Activated CD4-positive, alpha-beta T cell treated with anti-CD3 and anti-CD28 coated beads for 1 hour (primary cell): ENCODE measurements around the gene POLR1F.
A peak's percentile ranks its signal among the peaks of the same experiment; 100 is the strongest.
"Not testable (repeated sequence)": the region's sequence is repeated elsewhere in the genome, so short reads cannot be mapped to it uniquely, and the experiment has no call there.

Source experiments
- DNase-seq: peaks from one replicate; pipeline ENCODE4 v3.0.0-alpha.2; 2020

The POLR1F gene

GRCh38 chr7:19708397-19709248 is at the start of gene POLR1F:
POLR1F (minus strand) TSS chr7:19709037; CDS start chr7:19709016, 21 bp downstream.
- peak; percentile 90 for DNase-seq

GRCh38 chr7:19754521-19755116 is 45.8 kb upstream of the POLR1F start:
- DNase-seq: no peak

- DNase-seq: no peak
These were observed 43.2 kb upstream of the POLR1F start for GRCh38 chr7:19752020-19752419.

GRCh38 chr7:19749658-19750057 is 40.8 kb upstream of the POLR1F start:
- DNase-seq: no peak

- DNase-seq: no peak
These were observed 39.0 kb upstream of the POLR1F start for GRCh38 chr7:19747740-19748339.

GRCh38 chr7:19744075-19744474 is 35.2 kb upstream of the POLR1F start:
- DNase-seq: no peak

- DNase-seq: no peak
These were observed 19.9 kb upstream of the POLR1F start for GRCh38 chr7:19728716-19729115.

GRCh38 chr7:19725770-19726169 is 16.9 kb upstream of the POLR1F start:
- DNase-seq: no peak

- no peak for DNase-seq
These were observed 6.7 kb upstream of the POLR1F start for GRCh38 chr7:19715499-19715898.

- no peak for DNase-seq
These were observed 4.8 kb upstream of the POLR1F start for GRCh38 chr7:19713676-19714075.

- DNase-seq: no peak
These were observed 377 bp upstream of the POLR1F start for GRCh38 chr7:19709249-19709578.

- no peak for DNase-seq
These were observed 1.6 kb downstream of the POLR1F start for GRCh38 chr7:19707240-19707639.

- DNase-seq: no peak
These were observed 3.2 kb downstream of the POLR1F start for GRCh38 chr7:19705663-19706062.

GRCh38 chr7:19701471-19701870 is 7.4 kb downstream of the POLR1F start:
- no peak for DNase-seq

- DNase-seq: no peak
These were observed 7.9 kb downstream of the POLR1F start for GRCh38 chr7:19700936-19701335.

GRCh38 chr7:19698331-19698730 is 10.5 kb downstream of the POLR1F start:
- DNase-seq: no peak

- DNase-seq: no peak
These were observed 11.9 kb downstream of the POLR1F start for GRCh38 chr7:19696926-19697325.

GRCh38 chr7:19692111-19692828 is 16.6 kb downstream of the POLR1F start:
- no peak for DNase-seq

GRCh38 chr7:19690736-19691135 is 18.1 kb downstream of the POLR1F start:
- no peak for DNase-seq

- DNase-seq: not testable (repeated sequence)
These were observed 19.7 kb downstream of the POLR1F start for GRCh38 chr7:19689130-19689529.

- DNase-seq: no peak
These were observed 27.2 kb downstream of the POLR1F start for GRCh38 chr7:19681596-19681995.

- no peak for DNase-seq
These were observed 31.7 kb downstream of the POLR1F start for GRCh38 chr7:19677180-19677579.

GRCh38 chr7:19675816-19676215 is 33.0 kb downstream of the POLR1F start:
- no peak for DNase-seq
